Suprapubic skin (tissue), 4 donors: ENCODE data around the gene C1orf35. TPM values are rescaled to one million over a fixed set of nuclear protein-coding genes. Genes with fewer than 3 reads are reported as not detected.

Experiments
- DNase-seq, 2 donors: peaks; one replicate each; pipeline ENCODE4 v3.0.0-alpha.2; 2019; ENCODE audit warnings: low spot score in 2 of 2
- H3K27ac ChIP-seq: fragments of 200-600 bp; sonication (generic); one replicate; pipeline ENCODE4 v1.5.1; 2019
- H3K27me3 ChIP-seq: fragments of 200-600 bp; sonication (generic); one replicate; pipeline ENCODE4 v1.5.1; 2019
- H3K36me3 ChIP-seq: fragments of 200-600 bp; sonication (generic); one replicate; pipeline ENCODE4 v1.5.1; 2019
- H3K4me1 ChIP-seq: fragments of 200-600 bp; sonication (generic); one replicate; pipeline ENCODE4 v1.5.1; 2019
- H3K4me3 ChIP-seq: fragments of 200-600 bp; sonication (generic); one replicate; pipeline ENCODE4 v1.5.1; 2019; ENCODE audit warnings: mild to moderate bottlenecking
- H3K9me3 ChIP-seq: fragments of 200-600 bp; sonication (generic); one replicate; pipeline ENCODE4 v1.5.1; 2019
- EP300 ChIP-seq: sonication (generic); formaldehyde crosslinking; IDR thresholded peaks from one replicate; pipeline ENCODE4 v1.6.1; 2017; ENCODE audit warnings: antibody characterized with exemption
- POLR2A ChIP-seq, 2 donors: fragments of 450-650 bp; IDR thresholded peaks; one replicate each; pipeline ENCODE4 v1.6.1; 2017; ENCODE audit warnings: antibody characterized with exemption in 2 of 2, mild to moderate bottlenecking in 2 of 2, moderate library complexity in 2 of 2
- POLR2AphosphoS5 ChIP-seq, 3 donors: sonication (generic); formaldehyde crosslinking; IDR thresholded peaks; one replicate each; pipeline ENCODE4 v1.6.1; 2017; ENCODE audit warnings: antibody characterized with exemption in 3 of 3
- WGBS: methylation state at CpG from one replicate; pipeline ENCODE4 v1.1.5; 2018; 5-methylcytosine and 5-hydroxymethylcytosine counted together
- total RNA-seq, 4 donors: library from RNA; depleted of rRNA; stranded (reverse); fragments of >200 nt; gene quantifications; one replicate each; pipeline ENCODE4 v1.1.0, GENCODE V29; 2016
- TF ChIP-seq, protein P1 (sequence below), 2 donors: fragments of 200-600 bp in 1 of 2; fragments of 450-650 bp in 1 of 2; sonication (generic) in 1 of 2; IDR thresholded peaks; one replicate each; pipeline ENCODE4 v1.5.1; 2016 to 2019; ENCODE audit warnings: antibody characterized with exemption in 2 of 2, mild to moderate bottlenecking in 1 of 2, moderate library complexity in 1 of 2

Gene C1orf35
- total RNA-seq, 4 donors from 2014 or later = 10.6 to 32.3 (median 17.1) TPM

DNA sequence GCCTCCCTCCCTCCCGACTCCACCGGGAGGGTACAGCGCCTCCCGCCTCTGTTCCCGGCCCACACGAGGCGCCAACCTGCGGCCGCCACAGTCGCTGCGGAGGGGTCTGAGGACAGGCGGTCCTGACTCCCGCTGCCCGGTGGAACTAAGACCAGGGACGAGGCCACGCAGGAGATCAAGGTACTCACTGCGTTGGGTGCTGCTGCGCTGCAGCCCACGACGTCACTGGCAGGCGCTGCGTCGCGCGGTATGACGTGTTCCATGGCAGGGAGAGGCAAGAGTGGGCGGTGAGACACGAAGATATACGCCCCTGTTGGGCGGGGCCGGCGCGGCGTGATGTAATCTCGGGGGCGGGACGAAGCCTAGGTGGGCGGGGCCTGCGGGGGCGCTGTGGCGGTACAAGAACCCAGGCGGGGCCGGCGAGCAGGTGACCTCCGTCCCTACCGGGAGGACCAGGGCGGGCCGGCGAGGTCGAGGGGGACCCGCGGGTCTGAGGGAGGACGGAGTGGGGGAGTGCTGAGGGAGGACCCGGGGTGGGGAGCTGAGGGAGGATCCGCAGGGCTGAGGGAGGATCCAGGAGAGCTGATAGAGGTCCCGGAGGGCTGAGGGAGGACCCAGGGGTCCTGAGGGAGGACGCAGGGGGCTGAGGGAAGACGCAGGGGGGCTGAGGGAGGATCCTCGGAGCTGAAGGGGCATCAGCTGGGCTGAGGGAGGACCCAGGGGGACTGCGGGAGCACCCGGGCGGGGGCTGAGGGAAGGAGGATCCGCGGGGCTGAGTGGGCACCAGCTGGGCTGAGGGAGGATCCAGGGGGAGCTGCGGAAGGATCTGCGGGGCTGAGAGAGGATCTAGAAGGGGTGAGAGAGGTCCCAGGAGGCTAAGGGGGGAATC, 6.2 kb upstream of the C1orf35 start, which contains the start of gene MRPL55:
Gene MRPL55, minus strand, starts transcription at position 227 of the 889 bp plus-strand sequence. CDS start 1,039 bp downstream, outside the sequence.
- Histone ChIP-seq H3K9me3 (no peaks in the 10 kb centered on the region), H3K36me3 (peaks cover 22% of the 10 kb centered on the region), H3K27me3 (no peaks in the 10 kb centered on the region), H3K4me1 (peaks cover 24% of the 10 kb centered on the region), H3K4me3 (peak within 1 kb of the TSS; percentile 97), H3K27ac (peak within 1 kb of the TSS; percentile 89)
- WGBS = under 1% methylated on average over 48 of the region's 66 CpGs
- DNase-seq = peak; percentile 99
- peak; percentile 80 to 96 (median 96) for TF ChIP-seq POLR2AphosphoS5 (IDR thresholded peaks at IDR 0.05)
- TF ChIP-seq, protein P1, sequence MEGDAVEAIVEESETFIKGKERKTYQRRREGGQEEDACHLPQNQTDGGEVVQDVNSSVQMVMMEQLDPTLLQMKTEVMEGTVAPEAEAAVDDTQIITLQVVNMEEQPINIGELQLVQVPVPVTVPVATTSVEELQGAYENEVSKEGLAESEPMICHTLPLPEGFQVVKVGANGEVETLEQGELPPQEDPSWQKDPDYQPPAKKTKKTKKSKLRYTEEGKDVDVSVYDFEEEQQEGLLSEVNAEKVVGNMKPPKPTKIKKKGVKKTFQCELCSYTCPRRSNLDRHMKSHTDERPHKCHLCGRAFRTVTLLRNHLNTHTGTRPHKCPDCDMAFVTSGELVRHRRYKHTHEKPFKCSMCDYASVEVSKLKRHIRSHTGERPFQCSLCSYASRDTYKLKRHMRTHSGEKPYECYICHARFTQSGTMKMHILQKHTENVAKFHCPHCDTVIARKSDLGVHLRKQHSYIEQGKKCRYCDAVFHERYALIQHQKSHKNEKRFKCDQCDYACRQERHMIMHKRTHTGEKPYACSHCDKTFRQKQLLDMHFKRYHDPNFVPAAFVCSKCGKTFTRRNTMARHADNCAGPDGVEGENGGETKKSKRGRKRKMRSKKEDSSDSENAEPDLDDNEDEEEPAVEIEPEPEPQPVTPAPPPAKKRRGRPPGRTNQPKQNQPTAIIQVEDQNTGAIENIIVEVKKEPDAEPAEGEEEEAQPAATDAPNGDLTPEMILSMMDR (IDR thresholded peaks at IDR 0.05) = no peak
- peak; percentile 54 to 78 for TF ChIP-seq POLR2A (IDR thresholded peaks at IDR 0.05)

DNA sequence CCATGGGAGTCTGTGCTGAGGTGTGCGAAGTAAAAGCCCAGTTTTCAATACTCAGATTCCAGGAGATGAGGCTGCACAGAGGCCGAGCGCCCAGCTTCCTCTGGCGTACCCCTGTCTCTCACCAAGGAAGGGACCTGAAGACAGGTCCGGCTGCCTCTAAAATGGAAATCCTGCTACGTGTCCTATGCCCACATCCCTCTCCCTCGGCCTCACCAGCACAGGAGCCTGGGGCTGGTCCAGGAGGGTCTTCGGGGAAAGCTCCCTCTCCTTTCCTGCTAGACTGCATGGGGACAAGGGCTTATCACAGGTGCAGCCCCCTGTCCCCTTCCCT, 5.6 kb upstream of the C1orf35 start:
- TF ChIP-seq POLR2A (IDR thresholded peaks at IDR 0.05) = no peak

DNA sequence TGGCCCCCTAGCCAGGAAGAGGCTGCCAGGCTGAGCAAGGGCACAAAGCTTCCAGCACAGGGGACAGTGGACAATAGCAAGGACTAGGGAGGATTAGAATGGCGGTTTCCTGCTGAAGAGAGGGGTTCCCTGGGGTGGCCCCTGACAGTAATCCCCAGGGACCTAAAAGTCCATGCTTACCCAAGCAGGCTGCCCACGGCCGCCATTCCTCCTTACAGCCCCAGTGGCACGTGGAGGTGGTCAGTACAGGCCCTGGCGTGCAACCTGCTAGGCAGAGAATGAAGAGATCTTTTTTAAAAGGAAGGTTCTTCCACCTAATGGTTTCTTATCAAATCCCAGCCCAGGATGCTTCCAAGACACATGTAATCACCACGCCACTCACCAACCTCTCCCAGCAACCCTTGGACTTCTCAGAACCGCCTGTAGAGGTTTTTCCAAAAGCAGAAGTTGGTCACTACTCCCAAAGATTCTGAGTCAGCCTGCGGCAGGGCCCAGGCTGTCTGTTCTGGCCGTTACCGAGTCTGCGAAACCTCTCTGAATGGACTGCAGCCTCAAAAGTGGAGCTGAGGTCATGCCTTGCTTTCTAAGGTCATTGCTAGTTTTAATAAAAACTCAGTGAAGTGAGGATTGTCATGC, 5.0 kb upstream of the C1orf35 start:
- Histone ChIP-seq H3K27ac (peak overlapping the region; percentile 89), H3K9me3 (no peaks in the 10 kb centered on the region), H3K4me3 (peak overlapping the region; percentile 97), H3K36me3 (peaks cover 22% of the 10 kb centered on the region), H3K4me1 (peaks cover 34% of the 10 kb centered on the region), H3K27me3 (no peaks in the 10 kb centered on the region)
- TF ChIP-seq POLR2AphosphoS5 (IDR thresholded peaks at IDR 0.05) (no peak), EP300 (no peak), POLR2A (IDR thresholded peaks at IDR 0.05) (no peak)
- TF ChIP-seq, protein P1 (IDR thresholded peaks at IDR 0.05) = no peak
- no peak for DNase-seq
- WGBS = 79% methylated on average over 11 of the region's 11 CpGs

More for the DNA sequence above, 5.6 kb upstream of the C1orf35 start:
- no peaks in the 10 kb centered on the region for H3K27me3 ChIP-seq
- H3K4me3 ChIP-seq = peak overlapping the region; percentile 97
- H3K27ac ChIP-seq = peak overlapping the region; percentile 89
- 8% methylated on average over 5 of the region's 8 CpGs for WGBS
- H3K36me3 ChIP-seq = peaks cover 22% of the 10 kb centered on the region
- H3K9me3 ChIP-seq = no peaks in the 10 kb centered on the region
- DNase-seq = no peak
- peaks cover 31% of the 10 kb centered on the region for H3K4me1 ChIP-seq

DNA sequence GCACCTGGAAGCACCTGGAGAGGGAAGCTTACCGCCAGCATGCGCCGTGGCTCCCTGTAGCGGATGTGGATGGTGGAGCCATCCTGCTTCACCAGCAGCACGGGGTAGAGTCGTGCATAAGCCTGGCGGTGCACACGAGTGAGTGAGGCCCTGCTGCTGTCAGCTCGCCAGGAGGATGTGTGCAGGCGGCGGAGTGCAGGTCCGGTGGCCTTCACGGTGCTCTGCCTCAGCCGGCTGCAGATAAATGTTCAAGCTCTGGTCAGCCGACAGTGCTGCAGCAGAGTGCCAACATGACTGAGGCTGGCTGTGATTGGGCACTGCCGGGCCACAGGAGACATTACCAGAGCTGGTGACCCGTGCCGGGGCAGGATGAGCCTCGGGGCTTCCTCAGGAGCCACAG, 4.5 kb upstream of the C1orf35 start:
- Histone ChIP-seq H3K27me3 (no peaks in the 10 kb centered on the region), H3K9me3 (no peaks in the 10 kb centered on the region), H3K4me3 (no peak overlapping the region), H3K4me1 (peaks cover 35% of the 10 kb centered on the region), H3K27ac (no peak overlapping the region), H3K36me3 (peaks cover 22% of the 10 kb centered on the region)
- TF ChIP-seq, protein P1 (IDR thresholded peaks at IDR 0.05) = no peak
- TF ChIP-seq EP300 = no peak
- no peak for TF ChIP-seq POLR2A (IDR thresholded peaks at IDR 0.05)
- no peak for TF ChIP-seq POLR2AphosphoS5 (IDR thresholded peaks at IDR 0.05)
- 85% methylated on average over 16 of the region's 19 CpGs for WGBS
- DNase-seq = no peak

DNA sequence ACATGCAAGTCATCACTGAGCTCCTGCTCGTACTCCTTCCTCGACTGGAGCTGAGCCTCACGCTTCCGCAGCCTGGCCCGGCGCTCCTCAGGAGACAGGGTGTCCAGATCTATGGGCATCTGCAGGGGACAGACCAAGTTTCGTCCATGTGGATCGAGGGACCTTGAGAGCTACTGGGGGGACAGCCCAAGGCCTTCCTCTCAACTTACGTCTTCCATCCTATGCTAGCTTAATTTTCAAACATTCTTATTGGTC, 3.6 kb upstream of the C1orf35 start:
- TF ChIP-seq POLR2A (IDR thresholded peaks at IDR 0.05) (no peak), POLR2AphosphoS5 (IDR thresholded peaks at IDR 0.05) (no peak), EP300 (no peak)
- TF ChIP-seq, protein P1 (IDR thresholded peaks at IDR 0.05) = no peak
- DNase-seq = no peak
- H3K27ac ChIP-seq = no peak overlapping the region
- no peak overlapping the region for H3K4me3 ChIP-seq
- peaks cover 22% of the 10 kb centered on the region for H3K36me3 ChIP-seq
- H3K27me3 ChIP-seq = no peaks in the 10 kb centered on the region
- H3K4me1 ChIP-seq = peaks cover 44% of the 10 kb centered on the region
- 91% methylated on average over 9 of the region's 9 CpGs for WGBS
- H3K9me3 ChIP-seq = no peaks in the 10 kb centered on the region
